Left renal cortex interstitium (tissue), 4 donors: ENCODE measurements around the gene TSPAN7. TPM values are rescaled to one million over a fixed set of nuclear protein-coding genes. Genes with fewer than 3 reads are reported as not detected.

Source experiments
- DNase-seq, 4 donors: peaks; one replicate each; pipeline ENCODE4 v3.0.0-alpha.2; 2013; ENCODE audit warnings: low read depth in 4 of 4, low spot score in 2 of 4, missing footprints in 1 of 4
- polyA plus RNA-seq, 4 donors: library from polyadenylated mRNA; unstranded; fragments of 120-200 nt; gene quantifications; one replicate each; pipeline ENCODE4 v1.2.1, GENCODE V29; 2013; ENCODE audit not compliant: insufficient read length in 4 of 4

Gene TSPAN7
- polyA plus RNA-seq, 4 donors = 41.9 to 64.6 (median 51.5) TPM

DNA sequence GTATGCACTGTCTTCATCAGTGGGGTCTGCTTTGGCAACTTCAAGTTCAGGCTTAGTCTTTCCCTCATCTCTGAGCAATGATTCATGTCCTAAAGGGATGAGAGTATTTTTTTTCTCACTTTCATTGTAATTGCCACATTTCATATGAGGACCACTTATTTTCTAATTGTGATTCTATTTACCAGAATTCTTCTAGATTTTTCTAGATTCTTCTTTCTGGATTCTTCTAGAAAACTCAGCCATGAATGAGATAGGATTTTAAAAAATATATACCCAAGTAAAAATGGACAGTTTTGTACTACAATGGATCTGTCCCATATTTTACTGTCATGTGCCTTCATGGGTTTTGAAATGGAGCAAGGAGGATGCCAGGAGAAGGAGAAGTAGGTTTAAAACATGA lies 78.4 kb downstream of the TSPAN7 start:
- DNase-seq = no peak

DNA sequence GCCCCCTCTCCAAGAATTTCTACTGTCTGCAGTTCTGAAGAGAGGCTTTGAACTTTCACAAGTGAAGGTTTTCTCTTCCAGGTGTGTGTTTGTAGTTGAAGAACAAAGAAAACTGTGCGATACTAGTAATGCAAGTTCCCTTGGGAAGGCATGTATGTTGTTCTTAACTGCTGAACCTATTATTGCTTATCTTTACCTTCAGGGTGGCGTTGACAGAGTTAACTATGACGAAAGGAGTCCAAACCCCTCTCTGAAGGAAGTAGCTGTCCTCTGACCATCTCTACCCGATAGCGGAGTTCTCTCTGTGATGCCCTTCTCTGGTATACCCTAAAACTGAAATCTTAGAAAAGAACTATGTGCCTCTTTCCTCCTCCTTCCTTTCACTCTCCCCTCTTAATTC lies 79.9 kb downstream of the TSPAN7 start:
- no peak for DNase-seq

DNA sequence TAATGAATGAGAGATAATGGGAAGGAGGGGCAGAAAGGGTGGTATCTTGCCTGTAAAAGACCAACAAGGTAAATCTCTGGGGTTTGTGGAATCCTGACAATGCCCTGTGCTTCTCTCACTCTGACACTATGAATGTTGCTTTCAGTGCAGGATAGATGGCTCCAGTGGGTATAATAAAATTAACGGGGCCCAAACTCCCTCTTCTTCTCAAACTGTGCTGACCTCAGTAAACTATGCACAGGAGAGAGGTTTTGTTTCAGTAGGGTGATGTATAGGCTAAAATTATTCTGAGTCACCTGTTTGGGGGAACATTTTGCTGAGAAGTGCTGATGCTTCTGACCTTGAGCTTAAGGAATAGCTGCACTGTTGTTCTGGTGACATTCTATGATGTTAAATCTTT lies 82.6 kb downstream of the TSPAN7 start:
- no peak for DNase-seq

DNA sequence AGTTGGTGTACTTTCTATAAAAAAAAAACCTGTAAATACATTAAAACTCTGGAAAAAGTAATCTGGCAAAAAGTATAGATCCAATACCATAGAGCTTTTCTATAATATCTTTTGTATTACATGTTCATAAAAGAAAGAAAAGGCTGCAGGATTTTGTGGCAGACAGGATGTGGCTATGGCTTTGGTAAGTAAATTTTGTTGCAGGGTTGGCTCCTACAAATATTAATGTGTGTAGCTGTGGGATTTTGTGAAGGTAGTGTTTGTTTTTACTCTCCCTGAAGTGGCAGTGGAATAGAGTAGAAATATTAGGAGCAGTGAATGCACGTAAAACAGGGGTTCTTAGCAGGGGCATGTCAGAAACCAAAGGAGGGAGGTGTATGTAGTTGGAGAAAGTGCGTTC lies 84.8 kb downstream of the TSPAN7 start:
- DNase-seq = no peak

DNA sequence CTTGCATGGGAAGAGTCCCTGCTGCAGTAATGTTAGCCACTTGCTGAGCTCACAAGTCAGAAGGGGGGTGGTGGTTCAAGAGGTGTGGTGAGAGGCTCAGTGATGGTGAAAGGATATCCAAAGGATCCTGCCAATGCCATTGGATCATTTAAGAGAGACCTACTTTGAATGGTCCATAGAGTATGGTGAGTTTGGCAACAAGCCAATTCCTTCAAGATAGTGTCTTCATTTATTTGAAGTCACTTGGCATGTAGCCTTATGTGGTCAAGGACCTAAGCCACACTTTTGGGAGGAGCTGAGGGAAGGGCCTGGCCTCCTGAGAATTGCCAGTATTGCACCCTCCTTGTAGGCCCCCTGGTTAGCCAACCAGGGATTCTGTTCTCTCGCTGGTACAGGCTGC lies 87.9 kb downstream of the TSPAN7 start:
- DNase-seq = no peak

DNA sequence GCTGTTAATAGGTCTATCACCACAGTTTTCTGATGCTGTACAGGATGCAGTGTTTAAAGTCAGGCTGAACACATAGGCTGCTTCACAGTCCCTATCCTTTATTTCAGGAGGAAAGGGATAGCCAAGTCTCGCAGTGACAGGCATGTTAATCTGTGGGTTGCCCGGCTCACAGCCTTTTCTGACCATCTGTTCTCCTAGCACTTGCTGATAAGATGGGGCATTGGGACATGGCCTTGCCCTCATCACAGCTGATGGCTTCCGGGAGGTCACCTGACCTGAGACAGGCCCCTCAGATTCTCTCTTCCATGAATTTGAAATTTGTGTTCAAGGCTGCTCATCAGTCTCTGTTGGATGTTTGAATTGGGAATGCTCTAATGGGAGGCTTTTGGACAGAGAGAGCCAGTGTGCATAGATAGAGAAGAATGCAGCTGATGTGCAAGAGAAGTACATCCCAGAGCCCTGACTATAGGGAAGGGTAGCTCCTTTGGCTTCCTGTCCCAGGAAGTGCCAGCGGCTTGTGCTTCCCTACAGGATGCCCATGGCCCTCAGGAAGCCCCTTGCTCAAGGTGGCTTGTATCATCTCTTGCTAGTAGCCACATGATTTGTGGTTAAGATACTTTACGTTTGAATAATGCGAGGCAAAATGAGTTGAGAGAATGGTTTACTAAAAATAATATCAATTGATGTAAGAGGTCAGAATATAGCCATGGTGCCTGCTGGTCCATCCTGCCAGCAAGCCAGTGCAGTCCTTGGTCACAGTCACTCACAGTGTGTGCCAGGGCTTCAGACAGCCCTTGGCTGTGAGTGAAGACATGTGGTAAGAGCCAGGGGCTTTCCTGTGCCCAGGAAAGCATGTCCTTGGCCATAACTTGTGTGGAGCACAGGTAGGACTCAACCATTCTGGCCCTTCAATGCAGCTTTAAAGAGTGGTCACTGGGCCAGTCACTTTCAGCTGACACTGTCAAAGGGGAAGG lies 88.6 kb downstream of the TSPAN7 start:
- DNase-seq = no peak

DNA sequence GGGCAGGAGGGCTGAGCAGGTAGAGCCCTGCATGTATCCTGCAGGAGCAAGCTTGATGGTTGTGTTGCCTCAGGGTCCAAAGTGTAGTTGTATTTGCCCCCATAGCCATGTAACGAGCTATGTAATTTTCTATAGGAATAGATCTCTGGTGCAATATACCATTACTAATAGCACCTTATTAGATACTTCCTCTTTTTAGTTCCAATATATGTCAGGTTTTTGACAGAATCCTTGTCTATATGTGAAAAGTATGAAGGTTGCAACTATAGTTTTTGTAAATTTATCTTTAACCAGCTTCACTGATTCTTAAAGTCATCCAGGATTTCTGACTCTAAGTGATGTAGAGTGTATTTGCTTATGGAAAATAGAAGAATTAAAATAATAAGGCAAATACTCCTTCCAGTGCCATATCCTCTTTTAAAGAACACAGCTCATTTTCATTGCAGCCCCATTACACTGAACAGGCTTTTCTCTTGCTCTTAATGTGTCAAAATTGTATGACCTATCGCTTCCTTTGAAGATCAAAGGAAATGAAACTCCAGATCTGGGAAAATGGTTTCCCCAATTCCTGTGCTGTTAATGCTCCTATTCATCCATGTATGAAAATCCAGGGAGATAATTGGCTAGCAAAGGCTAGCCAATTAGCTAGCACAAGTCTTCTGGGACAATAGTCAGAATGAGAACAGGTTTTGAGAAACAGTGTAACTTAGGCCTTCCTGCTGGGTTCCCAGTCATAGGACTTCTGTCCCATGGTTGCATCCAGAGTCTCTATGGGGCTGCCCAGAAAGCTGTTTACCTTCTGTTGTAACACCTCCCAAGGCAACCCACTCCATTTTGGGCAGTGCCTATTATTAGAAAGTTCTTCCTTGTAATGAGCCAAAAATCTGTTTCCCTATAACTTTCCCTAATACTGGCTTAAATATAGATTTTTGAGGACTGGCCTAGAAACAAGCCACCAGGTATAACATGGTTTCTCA lies 90.6 kb downstream of the TSPAN7 start:
- DNase-seq = no peak

DNA sequence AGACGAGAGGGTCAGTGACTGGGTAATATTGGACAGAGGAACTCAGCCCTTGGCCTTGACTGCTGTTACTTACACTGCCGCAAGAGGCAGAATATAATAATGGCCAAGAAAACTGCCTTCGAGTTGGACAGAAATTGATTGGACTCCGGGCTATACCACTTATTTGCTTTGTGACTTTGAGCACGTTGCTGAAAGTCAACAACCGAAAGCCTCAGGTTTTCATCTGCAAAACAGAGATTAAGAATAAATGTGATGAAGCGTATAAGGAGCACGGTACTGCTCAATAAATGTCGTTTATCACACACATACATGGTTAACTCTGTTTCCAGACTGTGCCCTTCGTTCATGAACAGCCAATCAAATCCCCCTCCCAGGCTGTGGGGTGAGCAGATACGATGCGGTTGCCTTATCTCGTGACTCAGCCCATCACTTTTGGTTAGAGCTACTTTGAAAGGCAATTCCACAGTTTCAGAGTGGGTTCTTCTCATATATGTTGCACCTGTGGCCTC lies 91.6 kb downstream of the TSPAN7 start:
- no peak for DNase-seq

DNA sequence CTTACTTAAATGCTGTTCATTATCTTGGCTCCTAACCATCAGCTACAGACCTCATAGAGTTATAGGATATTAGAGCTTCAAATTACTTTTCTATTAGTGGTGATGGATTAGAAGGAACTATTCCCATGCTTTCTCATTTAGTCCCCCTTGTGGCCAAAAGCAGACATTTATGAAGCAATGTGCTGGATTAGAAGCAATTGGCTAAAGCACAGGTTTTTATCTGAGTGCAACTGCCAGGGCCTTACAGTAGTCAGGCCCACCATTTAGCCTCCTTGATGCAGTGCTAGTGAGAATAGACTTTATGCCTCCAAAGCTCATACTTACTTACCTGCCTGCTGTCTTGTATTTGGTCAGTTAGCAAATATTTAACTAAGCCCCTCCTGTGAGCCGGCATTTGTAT lies 93.0 kb downstream of the TSPAN7 start:
- peak in 1 of 4 donors; percentile 17 for DNase-seq

DNA sequence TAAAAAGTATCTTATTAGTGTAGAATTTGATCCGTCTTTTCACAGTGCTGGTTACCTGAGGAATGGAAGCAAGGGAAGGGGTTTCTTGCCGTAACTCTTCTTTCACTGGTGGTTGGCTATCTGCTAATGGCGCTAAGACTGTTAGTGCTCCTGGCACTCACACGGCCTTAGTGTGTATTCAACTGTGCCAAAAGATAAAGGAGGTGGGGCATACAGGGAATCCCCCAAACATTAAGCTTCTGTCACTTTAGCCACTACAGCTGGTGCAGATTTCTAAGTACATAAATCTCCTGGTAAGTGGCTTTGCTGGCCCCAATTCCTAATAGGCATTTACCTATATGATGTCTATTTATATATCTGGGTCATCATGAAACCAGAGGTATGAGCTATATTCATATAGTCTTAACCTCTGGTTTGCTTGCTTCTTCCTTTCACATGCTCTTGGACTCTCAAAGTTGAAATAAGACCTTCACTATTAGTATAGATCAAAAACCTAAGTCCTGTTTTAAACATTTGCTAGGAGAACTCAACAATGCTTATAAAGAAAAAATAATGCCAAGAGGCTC lies 95.1 kb downstream of the TSPAN7 start:
- no peak for DNase-seq

DNA sequence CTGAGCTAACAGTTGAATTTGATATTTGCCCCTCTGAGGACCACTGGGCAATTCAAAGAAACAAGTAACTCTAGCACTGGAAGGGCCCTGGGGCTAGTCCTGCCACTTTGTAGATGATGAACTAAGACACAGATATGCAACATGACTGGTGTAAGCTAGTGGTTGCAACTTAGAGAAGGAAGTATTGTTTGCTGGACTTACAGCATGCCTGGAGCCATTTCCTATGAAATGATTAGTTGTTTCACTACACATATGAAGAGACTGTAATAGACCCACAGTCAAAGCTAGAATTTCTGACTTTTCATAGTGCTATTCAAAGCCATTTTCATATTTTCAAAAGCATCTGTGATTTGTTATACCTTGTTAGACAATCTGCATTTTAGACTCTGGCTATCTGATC lies 96.2 kb downstream of the TSPAN7 start:
- no peak for DNase-seq

DNA sequence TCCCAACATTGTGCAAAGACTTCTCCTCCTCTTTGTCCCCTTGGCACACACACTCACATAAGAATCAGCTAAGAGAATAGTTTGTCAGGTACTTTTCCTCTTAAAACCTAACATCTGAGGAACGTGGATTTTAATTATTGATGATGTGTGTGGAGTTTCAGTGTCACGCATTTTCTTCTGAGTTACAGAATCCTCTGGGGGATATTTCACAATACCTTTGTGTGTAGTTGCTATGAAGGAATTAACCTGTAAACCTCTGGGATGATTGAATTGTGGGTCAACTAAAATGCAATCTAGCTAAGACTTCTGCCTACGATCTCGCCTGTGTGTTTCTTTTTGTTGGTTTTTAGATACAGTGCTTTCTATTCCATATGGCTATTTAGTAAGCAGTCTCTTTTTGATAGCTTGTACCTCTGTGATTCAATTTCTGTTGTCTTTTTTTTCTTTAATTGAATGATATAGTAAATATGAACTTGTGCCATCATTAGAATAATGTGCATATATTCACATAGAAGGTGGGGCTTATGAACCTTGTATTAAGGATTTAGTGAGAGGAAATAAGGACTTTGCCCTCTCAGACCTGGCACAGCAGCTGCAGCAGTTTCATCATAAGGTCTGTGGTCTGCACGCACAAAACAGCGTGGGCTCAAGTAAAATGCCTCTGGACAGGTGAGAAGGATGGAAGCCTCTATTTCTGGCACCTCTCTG lies 99.2 kb downstream of the TSPAN7 start:
- no peak for DNase-seq

DNA sequence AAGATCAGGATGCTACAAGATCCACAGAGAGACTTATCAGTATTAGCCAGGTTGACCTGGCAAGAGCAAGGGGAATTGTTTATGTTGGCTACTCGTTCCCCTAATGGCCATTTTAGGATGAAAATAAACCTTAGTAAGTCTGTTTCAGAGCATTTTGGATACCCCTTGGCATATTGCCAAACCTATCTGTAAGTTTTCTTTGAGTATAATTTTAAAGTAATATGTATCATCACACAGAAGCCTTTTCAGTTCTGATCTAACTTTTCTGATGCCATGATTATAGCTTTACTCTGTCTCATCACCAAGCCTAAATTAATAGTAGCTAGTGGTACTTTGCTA lies 99.7 kb downstream of the TSPAN7 start:
- no peak for DNase-seq

DNA sequence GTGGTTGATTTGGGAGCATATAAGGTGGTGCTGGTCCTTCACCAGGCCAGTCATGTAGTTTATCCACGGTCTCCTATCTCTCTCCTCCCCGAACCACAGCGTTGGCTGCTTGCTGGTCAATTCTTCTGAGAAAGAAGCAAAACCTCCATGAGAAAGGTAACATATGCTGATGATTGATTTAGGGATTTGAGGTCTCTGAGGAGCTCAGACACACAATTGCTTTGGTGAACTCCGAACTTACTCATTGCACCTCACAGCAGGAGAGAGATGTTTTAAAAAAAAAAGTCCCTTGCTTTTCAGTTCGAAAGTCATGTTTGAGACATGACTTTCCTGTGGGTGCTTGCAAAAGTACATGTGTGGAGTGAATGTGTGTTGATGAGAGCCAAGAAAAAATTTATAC lies 100.2 kb downstream of the TSPAN7 start:
- DNase-seq = no peak

DNA sequence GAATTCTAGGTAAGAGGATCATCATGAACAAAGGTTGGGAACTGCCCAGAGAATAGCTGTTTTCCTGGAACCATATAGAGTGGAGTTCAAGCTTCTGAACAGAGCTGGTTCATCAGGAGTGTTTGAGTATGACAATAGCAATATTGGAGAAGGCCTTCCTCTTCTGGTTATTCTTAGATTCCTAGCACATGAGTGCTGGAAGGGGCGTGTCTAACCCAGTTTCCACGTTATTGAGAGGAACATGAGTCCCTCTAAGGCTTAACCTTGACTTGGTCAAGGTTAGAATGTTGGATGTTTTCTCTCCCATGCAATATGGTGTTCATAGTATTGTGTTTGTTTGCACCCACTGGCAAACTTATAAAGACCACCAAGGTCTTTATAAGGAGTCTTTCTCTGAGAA lies 101.3 kb downstream of the TSPAN7 start:
- no peak for DNase-seq

DNA sequence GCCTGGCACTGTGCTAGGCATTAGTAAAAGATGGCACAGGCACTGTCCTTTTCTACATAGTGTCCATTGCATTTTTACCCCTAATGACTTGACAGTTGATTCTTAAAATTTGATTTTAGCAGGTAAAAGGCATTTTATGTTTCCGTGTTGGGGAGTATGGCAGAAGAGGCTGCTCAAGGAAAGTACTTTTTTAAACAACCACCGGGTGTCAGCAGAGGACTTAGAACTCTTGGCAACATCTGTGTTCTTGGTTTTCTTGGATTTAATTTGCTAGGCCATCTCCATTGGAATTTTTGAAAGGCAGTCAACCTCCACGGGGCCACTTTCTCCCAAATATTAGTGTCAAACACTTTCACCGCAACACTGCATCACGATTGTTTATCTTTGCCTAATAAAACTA lies 102.9 kb downstream of the TSPAN7 start:
- DNase-seq = peak in 1 of 4 donors; percentile 41

DNA sequence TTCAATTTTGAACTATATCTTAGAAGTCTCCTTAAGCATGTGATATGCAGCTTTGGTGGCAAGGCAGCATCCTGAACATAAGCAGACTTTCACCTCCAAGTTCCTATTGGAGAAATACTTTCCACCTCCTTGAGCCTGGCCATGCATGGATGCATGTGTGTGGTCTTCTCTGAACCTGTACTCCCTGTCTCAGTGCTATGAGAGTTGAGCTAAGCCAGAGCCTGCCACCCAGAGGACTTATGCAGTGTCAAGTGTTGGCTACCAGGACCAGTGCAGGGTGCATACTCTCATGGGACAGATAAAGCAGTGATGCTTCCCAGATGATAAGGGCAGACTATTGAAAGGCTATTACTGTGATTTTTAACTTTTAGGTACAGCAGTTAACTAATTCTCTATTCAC lies 105.6 kb downstream of the TSPAN7 start:
- no peak for DNase-seq

DNA sequence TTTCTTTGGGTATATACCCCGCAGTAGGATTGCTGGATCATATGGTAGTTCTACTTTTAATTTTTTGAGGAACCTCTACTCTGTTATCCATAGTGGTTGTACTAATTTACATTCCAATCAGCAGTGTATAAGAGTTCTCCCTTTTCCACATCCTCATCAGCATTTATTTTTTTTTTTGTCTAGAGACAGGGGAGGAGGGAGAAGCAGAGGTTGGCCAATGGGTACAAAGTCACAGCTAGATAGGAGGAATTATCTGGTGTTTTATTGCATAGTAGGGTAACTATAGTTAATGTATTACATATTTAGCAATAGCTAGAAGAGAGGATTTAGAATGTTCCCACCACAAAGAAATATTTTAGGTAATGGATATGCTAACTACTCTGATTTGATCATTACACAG lies 107.4 kb downstream of the TSPAN7 start:
- DNase-seq = no peak

DNA sequence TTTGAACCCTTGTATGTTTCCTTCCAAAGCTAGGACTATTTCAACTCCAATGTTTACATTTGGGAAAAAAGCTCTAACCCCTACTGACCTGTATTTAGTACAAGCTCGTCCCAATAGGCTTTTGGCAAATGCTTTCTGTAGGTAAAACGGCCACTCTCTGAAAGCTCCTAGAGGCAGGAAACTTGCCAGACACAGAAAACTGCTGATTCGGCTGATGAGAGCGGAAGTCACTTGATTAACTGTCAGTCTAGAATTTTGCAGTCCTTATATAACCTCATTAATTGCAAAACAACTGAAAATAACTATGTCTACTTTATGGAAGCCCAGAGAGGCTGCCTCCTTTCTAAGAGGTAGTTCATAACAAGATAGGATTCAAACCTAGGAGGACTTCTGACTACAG lies 108.1 kb downstream of the TSPAN7 start:
- no peak for DNase-seq

DNA sequence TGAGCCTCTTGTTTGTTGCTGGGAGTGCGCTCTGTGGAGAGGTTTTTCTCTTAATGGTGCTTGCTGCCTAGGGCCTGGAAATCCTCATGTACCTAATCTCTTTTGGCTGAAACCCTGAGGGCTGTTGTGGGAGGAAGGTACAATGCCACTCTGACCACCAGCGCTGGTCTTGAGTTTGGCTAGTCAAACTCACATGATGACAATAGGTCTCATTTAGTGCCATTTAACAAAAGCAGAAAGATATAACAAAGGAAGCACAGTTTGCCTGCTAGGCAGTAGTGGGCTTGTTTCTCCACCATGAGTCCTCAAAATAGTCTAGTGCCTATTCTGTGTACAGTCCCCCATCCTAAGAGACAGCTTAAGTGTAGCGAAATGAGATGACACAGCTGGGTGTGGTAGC lies 111.3 kb downstream of the TSPAN7 start:
- DNase-seq = no peak
